Measurements from ENCODE around the gene DEGS2. TPM values are rescaled to one million over a fixed set of nuclear protein-coding genes. Genes with fewer than 3 reads are reported as not detected.

The DEGS2 gene
- total and polyA plus RNA-seq, 2 experiments from 2014 or later, result 1.4 TPM; not detected in 1

GRCh38 chr14:100149851-100150611 is 9.4 kb downstream of the DEGS2 start:
- 12 to 17% methylated on average over 15 to 18 of the region's 21 CpGs for WGBS, 2 experiments (ENCODE audit: low coverage in 1 of 2, low lambda C conversion rate in 2 of 2, missing lambda C conversion rate in 2 of 2)

GRCh38 chr14:100148837-100149731 is 10.4 kb downstream of the DEGS2 start:
- no peaks in the 10 kb centered on the region for H3K36me3 ChIP-seq (ENCODE audit: low read depth)
- H3F3A ChIP-seq (ENCODE audit: insufficient read depth), result no peaks in the 10 kb centered on the region
- no peaks in the 10 kb centered on the region for H4K20me1 ChIP-seq (ENCODE audit: insufficient read depth)
- H3K4me3 ChIP-seq, result no peak overlapping the region
- DNase-seq, result no peak
- H3K27me3 ChIP-seq (replicated peaks; ENCODE audit: insufficient read depth), result no peaks in the 10 kb centered on the region
- H3K9ac ChIP-seq, result no peak overlapping the region
- 77 to 89% methylated on average over 29 to 58 of the region's 58 CpGs for WGBS, 2 experiments (ENCODE audit: low coverage in 1 of 2, low lambda C conversion rate in 2 of 2, missing lambda C conversion rate in 2 of 2)
- no peak overlapping the region for H3K27ac ChIP-seq
- no peak overlapping the region for H3K4me2 ChIP-seq (ENCODE audit: unreplicated experiment)
- H3K9me2 ChIP-seq (ENCODE audit: insufficient read depth), result no peaks in the 10 kb centered on the region
- in situ Hi-C loops (cut with MboI), result no loop called here
- no peaks in the 10 kb centered on the region for H3K79me2 ChIP-seq (ENCODE audit: insufficient read depth)
- H3K4me1 ChIP-seq (ENCODE audit: insufficient read depth), result no peaks in the 10 kb centered on the region
- TF ChIP-seq EZH2phosphoT487 (IDR thresholded peaks at IDR 0.05; ENCODE audit: insufficient read depth, low read depth), result no peak
- no peak for TF ChIP-seq EZH2 (IDR thresholded peaks at IDR 0.05; ENCODE audit: insufficient read depth, poor library complexity, severe bottlenecking)
- no peaks in the 10 kb centered on the region for H3K9me3 ChIP-seq (ENCODE audit: low read depth)
- no peak overlapping the region for H2AFZ ChIP-seq

More at GRCh38 chr14:100149851-100150611, 9.4 kb downstream of the DEGS2 start:
- no peaks in the 10 kb centered on the region for H3K9me2 ChIP-seq (ENCODE audit: insufficient read depth)
- no peak overlapping the region for H2AFZ ChIP-seq
- no peaks in the 10 kb centered on the region for H3K36me3 ChIP-seq (ENCODE audit: low read depth)
- H3F3A ChIP-seq (ENCODE audit: insufficient read depth), result no peaks in the 10 kb centered on the region
- no peak overlapping the region for H3K4me2 ChIP-seq (ENCODE audit: unreplicated experiment)
- no peak overlapping the region for H3K4me3 ChIP-seq
- H3K9me3 ChIP-seq (ENCODE audit: low read depth), result no peaks in the 10 kb centered on the region
- H3K79me2 ChIP-seq (ENCODE audit: insufficient read depth), result no peaks in the 10 kb centered on the region
- H4K20me1 ChIP-seq (ENCODE audit: insufficient read depth), result no peaks in the 10 kb centered on the region
- no peaks in the 10 kb centered on the region for H3K4me1 ChIP-seq (ENCODE audit: insufficient read depth)
- H3K27ac ChIP-seq, result no peak overlapping the region
- no peaks in the 10 kb centered on the region for H3K27me3 ChIP-seq (replicated peaks; ENCODE audit: insufficient read depth)
- H3K9ac ChIP-seq, result no peak overlapping the region
- in situ Hi-C loops (cut with MboI), result no loop called here
- TF ChIP-seq EZH2 (IDR thresholded peaks at IDR 0.05; ENCODE audit: insufficient read depth, poor library complexity, severe bottlenecking) (no peak), EZH2phosphoT487 (IDR thresholded peaks at IDR 0.05; ENCODE audit: insufficient read depth, low read depth) (no peak)
- peak; percentile 27 for DNase-seq

- no peak for DNase-seq
- Histone ChIP-seq H3K4me3 (no peak overlapping the region), H3F3A (ENCODE audit: insufficient read depth) (no peaks in the 10 kb centered on the region), H3K4me1 (ENCODE audit: insufficient read depth) (no peaks in the 10 kb centered on the region), H4K20me1 (ENCODE audit: insufficient read depth) (no peaks in the 10 kb centered on the region), H2AFZ (no peak overlapping the region), H3K27me3 (replicated peaks; ENCODE audit: insufficient read depth) (no peaks in the 10 kb centered on the region), H3K36me3 (ENCODE audit: low read depth) (no peaks in the 10 kb centered on the region), H3K9ac (no peak overlapping the region), H3K9me2 (ENCODE audit: insufficient read depth) (no peaks in the 10 kb centered on the region), H3K79me2 (ENCODE audit: insufficient read depth) (no peaks in the 10 kb centered on the region), H3K9me3 (ENCODE audit: low read depth) (no peaks in the 10 kb centered on the region), H3K4me2 (ENCODE audit: unreplicated experiment) (no peak overlapping the region), H3K27ac (no peak overlapping the region)
- 67 to 71% methylated on average over 24 to 28 of the region's 28 CpGs for WGBS, 2 experiments (ENCODE audit: low coverage in 1 of 2, low lambda C conversion rate in 2 of 2, missing lambda C conversion rate in 2 of 2)
- in situ Hi-C loops (cut with MboI), result no loop called here
- TF ChIP-seq EZH2 (IDR thresholded peaks at IDR 0.05; ENCODE audit: insufficient read depth, poor library complexity, severe bottlenecking), result no peak
These were observed 11.6 kb downstream of the DEGS2 start for GRCh38 chr14:100147691-100148464.

GRCh38 chr14:100147181-100147631 is 12.2 kb downstream of the DEGS2 start:
- H2AFZ ChIP-seq, result no peak overlapping the region
- in situ Hi-C loops (cut with MboI), result no loop called here
- no peaks in the 10 kb centered on the region for H3F3A ChIP-seq (ENCODE audit: insufficient read depth)
- 89 to 93% methylated on average over 14 to 20 of the region's 20 CpGs for WGBS, 2 experiments (ENCODE audit: low coverage in 1 of 2, low lambda C conversion rate in 2 of 2, missing lambda C conversion rate in 2 of 2)
- TF ChIP-seq EZH2 (IDR thresholded peaks at IDR 0.05; ENCODE audit: insufficient read depth, poor library complexity, severe bottlenecking), result no peak
- TF ChIP-seq EZH2phosphoT487 (IDR thresholded peaks at IDR 0.05; ENCODE audit: insufficient read depth, low read depth), result no peak
- no peak overlapping the region for H3K9ac ChIP-seq
- DNase-seq, result no peak
- no peak overlapping the region for H3K27ac ChIP-seq
- no peaks in the 10 kb centered on the region for H3K4me1 ChIP-seq (ENCODE audit: insufficient read depth)
- H3K4me2 ChIP-seq (ENCODE audit: unreplicated experiment), result no peak overlapping the region
- H3K79me2 ChIP-seq (ENCODE audit: insufficient read depth), result no peaks in the 10 kb centered on the region
- H3K9me3 ChIP-seq (ENCODE audit: low read depth), result no peaks in the 10 kb centered on the region
- H3K36me3 ChIP-seq (ENCODE audit: low read depth), result no peaks in the 10 kb centered on the region
- H4K20me1 ChIP-seq (ENCODE audit: insufficient read depth), result no peaks in the 10 kb centered on the region
- H3K27me3 ChIP-seq (replicated peaks; ENCODE audit: insufficient read depth), result no peaks in the 10 kb centered on the region
- no peak overlapping the region for H3K4me3 ChIP-seq
- H3K9me2 ChIP-seq (ENCODE audit: insufficient read depth), result no peaks in the 10 kb centered on the region
